Nephron progenitor cell (in vitro differentiated cells): Measurements from ENCODE around the gene PLEKHG4B.

Experiments used
- DNase-seq: peaks from one replicate; pipeline ENCODE4 v3.0.0; 2021
- H3K27ac Mint-ChIP-seq: 2 replicates; pipeline ENCODE4 v1.8.0; 2021; ENCODE audit warnings: mild to moderate bottlenecking, moderate library complexity, mixed read lengths
- H3K27me3 Mint-ChIP-seq: 2 replicates; pipeline ENCODE4 v1.8.0; 2021; ENCODE audit warnings: mild to moderate bottlenecking, low read depth, mixed read lengths; ENCODE audit not compliant: poor library complexity
- H3K36me3 Mint-ChIP-seq: 2 replicates; pipeline ENCODE4 v1.8.0; 2021; ENCODE audit warnings: low read depth, mixed read lengths
- H3K4me1 Mint-ChIP-seq: 2 replicates; pipeline ENCODE4 v1.8.0; 2021; ENCODE audit warnings: mixed read lengths
- H3K4me3 Mint-ChIP-seq: 2 replicates; pipeline ENCODE4 v1.8.0; 2021; ENCODE audit warnings: mild to moderate bottlenecking, moderate library complexity, mixed read lengths
- H3K9me3 Mint-ChIP-seq: 2 replicates; pipeline ENCODE4 v1.8.0; 2021; ENCODE audit warnings: mild to moderate bottlenecking, moderate library complexity, mixed read lengths
- CTCF ChIP-seq: fragments of 200-600 bp; sonication (generic); IDR thresholded peaks from 2 replicates; pipeline ENCODE4 v1.5.0; 2021; ENCODE audit warnings: antibody characterized with exemption

PLEKHG4B gene

GRCh38 chr5:149745-150485 lies 57.9 kb downstream of the PLEKHG4B start:
- TF ChIP-seq CTCF: no peak
- DNase-seq: no peak
- peaks cover 85% of the 10 kb centered on the region for H3K36me3 Mint-ChIP-seq
- peaks cover 9% of the 10 kb centered on the region for H3K4me1 Mint-ChIP-seq
- peaks cover 31% of the 10 kb centered on the region for H3K9me3 Mint-ChIP-seq
- H3K27ac Mint-ChIP-seq: no peak overlapping the region
- H3K27me3 Mint-ChIP-seq: peaks cover 9% of the 10 kb centered on the region
- H3K4me3 Mint-ChIP-seq: no peak overlapping the region

GRCh38 chr5:150746-151145 lies 58.8 kb downstream of the PLEKHG4B start:
- peaks cover 88% of the 10 kb centered on the region for H3K36me3 Mint-ChIP-seq

GRCh38 chr5:152077-152476 lies 60.1 kb downstream of the PLEKHG4B start:
- no peak for DNase-seq
- Mint-ChIP-seq H3K27me3 (peaks cover 9% of the 10 kb centered on the region), H3K9me3 (peaks cover 18% of the 10 kb centered on the region), H3K4me1 (peaks cover 29% of the 10 kb centered on the region), H3K4me3 (no peak overlapping the region), H3K27ac (no peak overlapping the region), H3K36me3 (peaks cover 84% of the 10 kb centered on the region)
- no peak for TF ChIP-seq CTCF

More at GRCh38 chr5:150746-151145, 58.8 kb downstream of the PLEKHG4B start:
- no peak for DNase-seq
- Mint-ChIP-seq H3K9me3 (peaks cover 31% of the 10 kb centered on the region), H3K27me3 (peaks cover 9% of the 10 kb centered on the region), H3K4me3 (no peak overlapping the region), H3K27ac (peak overlapping the region; percentile 83), H3K4me1 (peaks cover 17% of the 10 kb centered on the region)
- TF ChIP-seq CTCF: no peak

- H3K9me3 Mint-ChIP-seq: peaks cover 7% of the 10 kb centered on the region
- H3K27me3 Mint-ChIP-seq: peaks cover 7% of the 10 kb centered on the region
- no peak overlapping the region for H3K27ac Mint-ChIP-seq
- TF ChIP-seq CTCF: no peak
- no peak for DNase-seq
- peaks cover 29% of the 10 kb centered on the region for H3K4me1 Mint-ChIP-seq
- no peak overlapping the region for H3K4me3 Mint-ChIP-seq
- H3K36me3 Mint-ChIP-seq: peaks cover 75% of the 10 kb centered on the region
These were observed 61.3 kb downstream of the PLEKHG4B start for GRCh38 chr5:153256-153655.

- no peak overlapping the region for H3K4me3 Mint-ChIP-seq
- no peak for DNase-seq
- H3K27ac Mint-ChIP-seq: peak overlapping the region; percentile 83
- peaks cover 67% of the 10 kb centered on the region for H3K36me3 Mint-ChIP-seq
- peaks cover 29% of the 10 kb centered on the region for H3K4me1 Mint-ChIP-seq
- H3K27me3 Mint-ChIP-seq: peaks cover 4% of the 10 kb centered on the region
- no peak for TF ChIP-seq CTCF
- no peaks in the 10 kb centered on the region for H3K9me3 Mint-ChIP-seq
These were observed 62.3 kb downstream of the PLEKHG4B start for GRCh38 chr5:154236-154635.

GRCh38 chr5:154826-155225 lies 62.9 kb downstream of the PLEKHG4B start:
- peak overlapping the region; percentile 83 for H3K27ac Mint-ChIP-seq
- DNase-seq: no peak

More at GRCh38 chr5:154826-155225, 62.9 kb downstream of the PLEKHG4B start:
- no peak overlapping the region for H3K4me3 Mint-ChIP-seq
- H3K4me1 Mint-ChIP-seq: peaks cover 30% of the 10 kb centered on the region
- H3K27me3 Mint-ChIP-seq: peaks cover 3% of the 10 kb centered on the region
- H3K9me3 Mint-ChIP-seq: no peaks in the 10 kb centered on the region
- H3K36me3 Mint-ChIP-seq: peaks cover 67% of the 10 kb centered on the region
- TF ChIP-seq CTCF: no peak
